HUDEP-2 (cell line): ENCODE data around the gene AAK1.
"Not testable (repeated sequence)": the region's sequence is repeated elsewhere in the genome, so short reads cannot be mapped to it uniquely, and the experiment has no call there.

ENCODE experiments used
- DNase-seq, 76 experiments: peaks; one replicate each; lab custom pipeline; 2025; ENCODE audit not compliant: unreplicated experiment in 76 of 76; lab: John Stamatoyannopoulos, UW

Gene AAK1

DNA sequence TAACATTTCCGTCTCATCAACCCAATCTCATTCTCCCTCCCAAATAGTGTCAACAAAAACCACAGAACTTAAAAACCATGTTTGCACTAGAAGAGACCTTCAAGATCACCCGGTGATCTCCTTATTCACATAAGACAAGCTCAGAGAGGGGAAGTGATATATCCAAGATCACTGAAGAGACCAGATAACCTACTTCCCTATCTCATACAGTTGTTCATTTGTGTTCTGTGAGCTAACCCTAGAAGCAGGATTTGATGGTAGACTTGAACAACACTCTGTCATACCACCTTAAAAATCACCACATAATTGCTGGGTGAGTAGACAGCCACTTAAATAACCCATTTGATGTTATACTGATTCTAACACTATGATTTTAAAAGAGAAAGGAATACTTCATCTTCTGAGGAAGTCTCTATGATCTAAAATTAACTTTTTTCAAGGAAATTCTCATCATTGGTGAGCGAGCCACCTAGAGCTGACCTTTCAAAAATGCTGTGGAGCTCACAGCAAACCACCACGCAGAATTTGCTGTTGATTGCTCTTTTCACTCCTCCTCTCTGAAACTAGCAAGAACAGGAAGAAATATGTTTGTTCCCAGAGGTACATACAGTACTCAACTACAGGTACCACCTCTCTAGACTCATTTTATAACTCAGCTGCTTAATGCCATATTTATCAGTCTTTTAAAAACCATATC lies 15.1 kb downstream of the AAK1 start:
- DNase-seq = no peak

DNA sequence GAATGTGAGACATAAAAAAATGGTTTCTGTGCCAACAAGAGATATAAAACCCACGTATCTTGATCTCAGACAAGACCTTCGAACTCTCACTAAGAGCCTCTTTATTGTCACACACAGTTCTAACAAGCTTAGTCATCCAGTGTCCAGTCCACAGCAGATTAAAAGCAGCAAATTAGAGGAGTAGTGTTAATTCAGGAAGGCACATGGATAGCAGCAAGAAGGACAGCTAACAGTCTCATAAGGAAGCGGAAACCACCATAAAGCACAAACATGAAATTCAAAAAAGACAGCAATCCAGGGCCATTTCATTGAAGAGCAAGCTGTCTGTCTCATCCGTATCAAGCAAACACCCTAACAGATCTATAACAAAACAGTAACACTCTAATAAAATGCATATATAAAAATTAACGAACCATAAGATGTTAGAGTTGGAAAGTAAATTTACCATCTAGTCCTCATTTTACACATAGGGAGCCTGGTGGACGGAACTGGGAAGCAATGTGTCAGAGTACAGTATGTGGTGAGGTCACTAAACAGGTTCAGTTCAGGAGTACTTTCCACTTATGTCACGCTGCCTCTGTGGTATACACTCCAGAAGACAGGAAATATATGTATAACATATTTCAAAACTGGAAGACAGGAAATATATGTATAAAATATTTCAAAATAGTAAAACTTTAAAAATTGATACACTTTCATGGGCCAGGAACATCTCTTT lies 18.3 kb downstream of the AAK1 start:
- DNase-seq = peak in 16 of 76 experiments; percentile 9 to 54 (median 20)

DNA sequence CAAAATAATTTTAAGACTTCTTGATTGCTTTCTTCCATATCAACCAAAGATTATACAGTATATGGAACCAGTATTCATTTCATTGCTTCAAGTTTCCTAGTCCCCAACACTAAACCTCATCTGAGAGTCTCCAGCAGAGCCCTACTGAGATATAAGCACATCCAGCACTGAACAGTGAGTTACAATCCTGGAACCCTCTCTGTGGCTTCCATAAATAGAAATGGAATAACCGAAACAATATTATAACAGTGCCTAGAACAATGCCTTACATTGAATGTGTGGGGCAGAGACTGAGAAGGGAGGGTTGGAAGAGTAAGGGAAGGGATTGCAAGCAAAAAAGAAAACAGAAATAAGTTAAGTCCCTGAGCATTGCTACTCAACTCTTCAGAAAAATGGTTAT lies 18.9 kb downstream of the AAK1 start:
- no peak for DNase-seq

DNA sequence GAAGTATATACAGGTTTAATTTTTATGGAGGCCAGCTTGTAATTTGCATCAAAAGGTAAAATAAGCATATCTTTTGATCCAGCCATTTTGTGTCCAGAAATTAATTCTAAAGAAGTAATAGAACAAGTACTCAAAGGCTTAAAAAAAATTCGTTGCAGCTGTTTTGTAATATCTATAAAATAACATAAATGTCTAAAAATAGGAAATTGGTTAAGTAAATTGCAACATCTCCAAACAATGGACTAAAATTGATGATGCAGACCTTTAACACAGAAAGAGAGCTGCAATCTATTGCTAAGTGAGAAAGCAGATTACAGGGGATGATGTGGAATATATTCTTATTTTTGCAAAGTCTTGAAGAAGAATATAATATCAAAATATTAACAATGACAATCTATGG lies 19.4 kb downstream of the AAK1 start:
- no peak for DNase-seq

DNA sequence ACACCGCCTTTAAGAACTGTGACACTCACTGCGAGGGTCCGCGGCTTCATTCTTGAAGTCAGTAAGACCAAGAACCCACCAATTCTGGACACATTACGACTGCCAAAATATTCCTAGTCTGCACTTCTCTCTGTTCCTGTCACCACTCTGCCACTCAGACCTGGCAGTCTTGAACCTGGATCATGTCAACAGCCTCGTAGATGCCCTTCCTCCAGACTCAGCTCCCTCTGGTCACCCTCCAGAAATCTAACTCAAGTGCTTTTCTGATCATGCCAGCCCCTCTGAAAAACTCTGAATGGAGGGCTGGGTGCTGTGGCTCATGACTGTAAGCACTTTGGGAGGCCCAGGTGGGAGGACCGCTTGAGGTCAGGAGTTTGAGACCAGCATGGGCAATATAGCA lies 20.3 kb downstream of the AAK1 start:
- no peak for DNase-seq

DNA sequence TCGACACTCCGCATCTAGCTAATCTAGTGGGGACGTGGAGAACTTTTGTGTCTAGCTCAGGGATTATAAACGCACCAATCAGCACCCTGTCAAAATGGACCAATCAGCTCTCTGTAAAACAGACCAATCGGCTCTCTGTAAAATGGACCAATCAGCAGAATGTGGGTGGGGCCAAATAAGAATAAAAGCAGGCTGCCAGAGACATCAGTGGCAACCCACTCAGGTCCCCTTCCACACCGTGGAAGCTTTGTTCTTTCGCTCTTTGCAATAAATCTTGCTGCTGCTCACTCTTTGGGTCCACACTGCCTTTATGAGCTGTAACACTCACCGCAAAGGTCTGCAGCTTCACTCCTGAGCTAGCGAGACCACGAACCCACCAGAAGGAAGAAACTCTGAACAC lies 20.7 kb downstream of the AAK1 start:
- not testable (repeated sequence) for DNase-seq

DNA sequence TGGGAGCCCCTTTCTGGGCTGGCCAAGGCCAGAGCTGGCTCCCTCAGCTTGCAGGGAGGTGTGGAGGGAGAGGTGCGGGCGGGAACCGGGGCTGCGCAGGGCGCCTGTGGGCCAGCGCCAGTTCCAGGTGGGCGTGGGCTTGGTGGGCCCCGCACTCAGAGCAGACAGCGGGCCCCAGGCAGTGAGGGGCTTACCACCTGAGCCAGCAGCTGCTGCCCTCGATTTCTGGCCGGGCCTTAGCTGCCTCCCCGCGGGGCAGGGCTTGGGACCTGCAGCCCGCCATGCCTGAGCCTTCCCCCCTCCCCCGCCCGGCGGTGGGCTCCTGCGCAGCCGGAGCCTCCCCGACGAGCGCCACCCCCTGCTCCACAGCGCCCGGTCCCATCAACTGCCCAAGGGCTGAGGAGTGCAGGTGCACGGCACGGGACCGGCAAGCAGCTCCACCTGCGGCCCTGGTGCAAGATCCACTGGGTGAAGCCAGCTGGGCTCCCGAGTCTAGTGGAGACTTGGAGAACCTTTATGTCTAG lies 21.5 kb downstream of the AAK1 start:
- not testable (repeated sequence) for DNase-seq

DNA sequence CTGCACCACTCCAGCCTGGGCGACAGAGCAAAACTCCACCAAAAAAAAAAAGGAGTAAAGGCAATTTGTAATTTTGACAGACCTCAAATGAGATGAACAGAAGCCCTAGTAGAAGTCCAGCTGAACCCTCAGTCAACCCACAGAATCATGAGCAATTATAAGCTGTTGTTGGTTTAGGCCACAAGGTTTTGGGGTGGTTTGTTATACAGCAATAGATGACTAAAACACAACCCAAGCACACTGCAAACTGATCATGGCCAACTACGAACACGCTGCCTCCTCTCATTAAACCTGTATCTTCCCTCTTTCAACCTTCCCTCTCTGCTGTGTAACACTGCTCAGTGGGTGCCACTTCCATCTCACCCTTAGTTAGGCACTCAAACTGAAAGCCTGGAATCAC lies 22.1 kb downstream of the AAK1 start:
- DNase-seq = no peak

DNA sequence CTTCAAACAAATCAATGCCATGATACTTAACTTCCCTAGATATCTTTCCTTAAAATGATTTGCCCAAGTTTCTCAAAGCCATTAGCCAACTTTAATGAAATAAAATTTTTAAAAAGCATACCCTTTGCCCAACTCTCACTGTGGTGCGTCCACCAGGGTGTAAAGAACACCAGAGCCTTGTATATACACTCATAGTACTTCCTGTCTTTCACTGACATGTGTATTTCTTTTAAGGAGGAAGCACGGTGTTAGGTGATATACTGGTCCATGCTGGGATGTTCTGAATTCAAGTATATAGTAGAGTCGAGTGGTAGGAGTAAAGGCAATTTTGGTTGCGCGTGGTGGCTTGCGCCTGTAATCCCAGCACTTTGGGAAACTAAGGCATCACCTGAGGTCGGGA lies 22.7 kb downstream of the AAK1 start:
- DNase-seq = no peak

DNA sequence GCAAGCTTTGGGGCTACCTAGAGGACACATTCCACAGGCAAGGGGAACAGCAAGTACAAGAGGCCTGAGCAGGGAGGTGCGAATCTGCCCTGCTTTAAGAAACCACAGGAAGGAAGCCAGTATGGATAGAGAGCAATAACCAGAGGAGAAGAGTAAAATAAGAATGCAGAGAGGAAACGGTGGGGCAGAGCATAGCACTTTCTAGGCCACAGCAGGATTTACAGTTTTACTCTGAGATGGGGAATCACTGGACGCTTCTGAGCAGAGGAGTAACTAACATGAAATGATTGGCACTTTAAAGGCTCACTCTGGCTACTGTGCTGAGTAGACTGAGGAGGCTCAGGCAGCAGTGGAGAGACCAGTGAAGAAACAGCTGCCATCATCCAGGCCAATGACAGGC lies 23.8 kb downstream of the AAK1 start:
- no peak for DNase-seq

DNA sequence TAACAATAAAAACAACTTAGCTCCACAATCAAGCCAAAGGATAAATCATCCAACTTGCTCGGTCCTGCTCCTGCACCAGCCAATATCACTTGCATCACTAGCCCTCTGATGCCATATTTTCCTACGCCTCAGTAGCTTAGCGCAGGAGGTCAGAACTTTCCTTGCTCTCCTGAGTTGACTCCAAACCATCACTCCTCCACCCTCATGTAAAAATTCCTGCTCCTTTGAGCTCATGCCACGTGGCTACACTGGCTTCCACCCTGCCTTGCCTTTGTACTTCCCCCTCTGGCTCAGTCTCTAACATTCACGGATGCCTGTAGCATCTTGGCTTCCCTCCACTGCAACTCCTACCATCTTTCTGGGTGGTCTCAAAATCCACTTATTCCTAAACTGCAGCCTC lies 25.2 kb downstream of the AAK1 start:
- DNase-seq = no peak

DNA sequence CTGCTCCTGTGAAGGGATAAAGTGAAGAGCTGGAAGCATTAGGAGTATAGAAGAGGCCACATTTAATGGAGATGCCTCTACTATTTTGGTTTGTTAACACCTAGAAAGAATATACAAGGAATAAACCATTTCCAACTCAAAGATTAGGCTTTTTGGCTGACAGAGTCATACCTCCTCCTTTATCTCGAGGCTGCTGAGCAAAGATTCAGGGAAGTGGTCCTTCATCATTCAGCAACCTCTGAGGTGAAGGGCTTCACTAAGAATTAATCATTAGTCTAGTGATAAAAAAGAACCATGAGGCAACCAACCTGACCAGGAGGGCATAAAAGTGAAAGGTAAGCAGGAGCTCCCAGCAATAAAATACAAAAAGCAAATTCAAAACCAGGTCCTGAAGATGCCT lies 25.8 kb downstream of the AAK1 start:
- no peak for DNase-seq

DNA sequence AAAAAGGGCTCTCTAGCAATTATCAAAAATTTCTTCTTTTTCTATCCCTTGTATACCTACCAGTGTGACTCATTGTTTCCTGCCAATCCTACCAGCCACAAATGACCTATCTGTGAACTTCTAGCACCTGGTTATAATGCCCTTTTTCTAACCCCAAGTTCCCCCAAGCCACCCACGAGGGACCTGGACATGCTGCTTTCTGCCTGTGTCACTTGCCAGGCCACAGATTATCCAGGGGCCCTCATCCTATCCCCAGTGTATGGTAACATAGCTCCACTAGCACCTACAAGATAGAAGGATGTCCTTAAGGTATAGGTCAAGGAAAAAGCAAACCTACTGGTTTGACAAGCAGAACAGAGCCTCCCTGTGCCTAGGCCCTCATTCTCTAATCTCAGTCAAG lies 26.8 kb downstream of the AAK1 start:
- peak in 2 of 76 experiments; percentile 9 for DNase-seq

DNA sequence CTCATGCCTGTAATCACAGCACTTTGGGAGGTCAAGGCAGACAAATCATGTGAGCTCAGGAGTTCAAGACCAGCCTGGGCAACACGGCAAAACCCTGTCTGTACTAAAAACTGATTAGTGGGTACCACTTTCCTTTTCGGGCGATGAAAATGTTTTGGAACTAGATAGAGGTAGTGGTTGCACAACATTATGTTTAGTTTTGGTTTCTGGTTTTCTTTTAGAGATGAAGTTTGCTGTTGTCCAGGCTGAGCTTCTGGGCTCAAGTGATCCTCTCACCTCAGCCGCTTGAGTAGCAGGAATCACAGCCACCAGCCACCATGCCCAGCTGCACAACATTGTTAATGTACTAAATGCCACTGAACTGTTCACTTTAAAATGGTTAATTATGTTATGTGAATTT lies 27.6 kb downstream of the AAK1 start:
- no peak for DNase-seq

DNA sequence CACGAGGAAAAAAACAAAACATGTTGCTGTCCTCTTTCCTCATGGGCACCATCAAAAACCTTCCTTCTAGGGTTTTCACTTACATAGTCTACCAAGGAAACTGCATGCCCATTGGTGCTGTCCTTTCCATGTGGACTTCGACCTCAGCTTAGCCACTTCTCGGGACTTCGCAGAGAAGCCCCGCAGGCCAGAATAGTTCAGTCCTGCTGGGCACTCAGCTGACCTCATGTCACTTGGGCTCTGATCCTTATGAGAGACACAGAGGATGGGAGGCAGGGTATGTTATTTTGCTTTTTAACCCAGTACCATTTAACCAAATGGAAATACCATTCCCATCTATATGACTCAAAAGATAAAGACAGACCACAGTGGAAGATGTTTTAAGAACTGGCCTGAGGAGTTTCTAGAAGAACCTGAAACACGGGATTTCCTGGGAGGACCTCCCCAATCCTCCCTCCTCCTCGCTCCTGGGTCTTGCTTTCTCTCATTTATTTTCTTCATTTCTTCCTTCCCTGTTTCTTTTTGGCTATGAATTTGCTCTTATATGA lies 28.4 kb downstream of the AAK1 start:
- DNase-seq = no peak

DNA sequence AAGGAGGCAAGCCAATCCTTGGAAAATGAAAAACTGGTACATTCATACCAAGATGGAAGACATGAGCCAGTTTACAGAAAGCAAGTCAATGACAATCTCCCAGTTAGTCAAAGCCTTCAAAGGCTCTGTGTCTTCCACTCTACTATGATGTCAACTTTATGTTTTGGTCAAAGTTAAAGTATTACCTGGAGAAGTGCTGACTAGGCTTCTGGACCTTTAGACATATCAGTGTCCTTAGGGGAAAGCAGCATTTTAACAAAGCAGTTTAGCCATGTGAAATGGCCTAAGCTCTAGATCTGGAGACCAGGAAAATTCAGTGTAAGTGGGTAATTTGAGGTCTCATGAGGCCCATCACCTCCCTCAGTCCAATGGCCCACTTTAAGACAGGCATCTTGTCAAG lies 30.8 kb downstream of the AAK1 start:
- no peak for DNase-seq

DNA sequence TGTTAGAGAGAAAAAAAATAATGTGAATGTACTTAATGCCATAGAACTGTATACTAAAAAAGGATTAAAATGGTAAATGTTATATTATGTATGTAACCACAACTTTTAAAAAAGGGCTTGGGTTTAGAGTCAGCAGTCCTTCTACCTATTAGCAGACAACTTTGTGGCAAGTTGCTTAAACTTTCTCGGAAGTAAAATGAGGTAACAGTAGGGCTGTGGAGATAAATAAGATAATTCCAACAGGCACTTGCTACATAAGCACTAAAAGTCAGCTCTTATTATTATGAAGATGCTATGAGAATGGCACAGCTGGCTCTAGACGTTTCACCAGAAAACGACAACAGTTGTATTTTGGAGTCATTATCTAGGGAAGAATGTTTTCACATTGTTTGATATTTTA lies 31.3 kb downstream of the AAK1 start:
- no peak for DNase-seq

DNA sequence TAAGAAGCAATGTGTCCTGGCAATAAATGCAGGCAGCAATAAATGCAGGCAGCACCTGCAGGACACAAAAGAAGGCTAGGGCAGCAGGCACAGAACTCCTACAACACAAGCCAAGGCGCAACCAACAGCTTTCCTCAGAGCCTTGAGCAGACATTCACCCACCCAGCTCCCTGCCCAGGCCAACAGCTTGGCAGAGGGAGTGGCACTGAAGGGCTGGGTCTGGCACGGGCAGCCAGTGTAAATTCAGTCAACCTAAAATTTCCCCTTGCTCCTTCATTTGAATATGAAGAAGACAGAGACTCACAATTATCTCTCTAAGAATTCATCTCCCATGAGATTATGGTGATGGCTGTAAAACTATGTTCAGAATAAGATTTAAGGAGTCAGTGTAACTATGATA lies 35.4 kb downstream of the AAK1 start:
- DNase-seq = peak in 13 of 76 experiments; percentile 7 to 34 (median 16)

DNA sequence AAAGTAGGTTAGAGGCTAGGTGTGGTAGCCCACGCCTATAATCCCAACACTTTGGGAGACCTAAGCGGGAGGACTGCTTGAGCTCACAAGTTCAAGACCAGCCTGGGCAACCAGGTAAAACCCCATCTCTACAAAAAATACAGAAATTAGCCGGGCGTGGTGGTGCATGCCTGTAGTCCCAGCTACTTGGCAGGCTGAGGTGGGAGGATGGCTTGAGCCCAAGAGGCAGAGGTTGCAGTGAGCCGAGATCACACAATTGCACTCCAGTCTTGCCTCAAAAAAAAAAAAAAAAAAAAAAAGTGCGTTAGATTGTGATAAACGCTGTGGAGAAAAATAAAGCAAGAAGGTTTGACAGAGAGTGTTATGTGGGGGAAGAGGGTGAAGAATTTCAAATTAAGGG lies 36.8 kb downstream of the AAK1 start:
- DNase-seq = not testable (repeated sequence)

DNA sequence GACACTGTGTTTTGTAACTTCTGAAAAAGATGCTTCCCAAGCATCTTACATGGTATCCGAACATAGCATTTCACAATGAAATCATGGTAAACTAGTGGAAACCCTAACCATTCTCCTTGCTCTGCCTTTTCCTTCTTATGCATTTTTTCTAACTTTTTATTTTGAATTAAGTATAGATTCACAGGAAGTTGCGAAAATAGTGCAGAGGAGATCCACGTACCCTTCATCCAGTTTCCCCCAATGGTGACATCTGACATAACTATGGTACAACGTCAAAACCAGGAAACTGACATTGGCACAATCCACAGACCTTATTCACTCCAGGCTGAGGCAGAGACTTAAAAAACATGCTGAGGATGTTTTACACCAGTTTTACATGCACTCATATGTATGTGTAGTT lies 38.3 kb downstream of the AAK1 start:
- DNase-seq = no peak

DNA sequence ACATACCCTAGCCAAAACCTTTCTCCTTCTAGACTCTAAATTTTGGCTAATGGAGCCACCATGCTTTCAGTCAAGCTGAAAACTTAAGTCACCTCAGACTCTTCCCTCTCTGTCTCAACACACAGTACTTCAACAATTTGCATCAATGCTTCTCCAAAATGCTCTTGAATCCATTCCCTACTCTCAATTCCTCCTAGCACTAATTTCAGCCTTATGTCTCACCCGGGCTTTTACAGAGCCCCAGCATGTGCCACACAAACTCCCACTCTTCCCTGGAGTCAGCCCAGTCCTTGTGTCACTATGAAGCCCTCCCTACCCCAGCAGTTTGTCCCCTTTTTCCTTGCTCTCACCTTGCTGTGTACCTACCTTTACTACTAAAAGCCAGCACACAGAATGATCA lies 38.7 kb downstream of the AAK1 start:
- no peak for DNase-seq
